ENCODE data around the gene NEXMIF. TPM values are rescaled to one million over a fixed set of nuclear protein-coding genes. Genes with fewer than 3 reads are reported as not detected.

The NEXMIF gene
- polyA plus RNA-seq, 1 of the 3 experiments (the other 2 are of a cell fraction): under 0.01 TPM

DNA sequence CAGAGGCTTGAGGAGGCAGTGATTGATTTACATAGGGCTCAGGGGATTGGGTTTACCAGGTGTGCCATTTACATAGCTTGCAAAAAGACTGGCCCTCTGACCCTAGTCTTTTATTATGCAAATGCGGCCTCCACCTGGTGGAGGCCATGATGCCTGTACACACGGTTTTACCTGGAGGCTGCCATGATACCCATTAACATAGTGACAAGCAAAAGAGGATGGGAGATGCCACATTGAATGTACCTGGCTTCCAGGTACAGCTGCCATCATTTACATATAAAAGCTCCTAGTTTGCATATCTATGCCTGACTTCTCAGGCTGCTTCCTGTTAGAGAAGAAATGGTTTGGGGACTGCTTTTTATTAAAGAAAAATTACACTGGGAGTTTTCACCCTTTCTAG lies 72.0 kb downstream of the NEXMIF start:
- TF ChIP-seq RAD21 (IDR thresholded peaks at IDR 0.05; ENCODE audit: low read length) (no peak), POLR2AphosphoS5 (IDR thresholded peaks at IDR 0.05; ENCODE audit: low read depth, low read length) (no peak), RCOR1 (IDR thresholded peaks at IDR 0.05; ENCODE audit: low read length) (no peak), MXI1 (IDR thresholded peaks at IDR 0.05; ENCODE audit: low read depth, low read length) (no peak), TEAD4 (IDR thresholded peaks at IDR 0.05; ENCODE audit: borderline replicate concordance, insufficient read depth) (no peak), FOXM1 (IDR thresholded peaks at IDR 0.05; ENCODE audit: low read depth) (no peak), CHD2 (IDR thresholded peaks at IDR 0.05; ENCODE audit: low read length, partially characterized antibody) (no peak), PBX3 (IDR thresholded peaks at IDR 0.05) (no peak), NRF1 (IDR thresholded peaks at IDR 0.05; ENCODE audit: low read depth, low read length) (no peak), MAX (IDR thresholded peaks at IDR 0.05; ENCODE audit: low read depth) (no peak), REST (IDR thresholded peaks at IDR 0.05; ENCODE audit: low read depth, low read length) (no peak), FOXJ3 (CRISPR knock-in tag; IDR thresholded peaks at IDR 0.05) (no peak), TAF1 (IDR thresholded peaks at IDR 0.05; ENCODE audit: borderline replicate concordance, low read depth, low read length) (no peak), USF1 (IDR thresholded peaks at IDR 0.05; ENCODE audit: borderline replicate concordance, low read depth) (no peak), GABPA (IDR thresholded peaks at IDR 0.05; ENCODE audit: low read depth) (no peak), JUND (IDR thresholded peaks at IDR 0.05) (no peak)
- TF ChIP-seq, protein P1, sequence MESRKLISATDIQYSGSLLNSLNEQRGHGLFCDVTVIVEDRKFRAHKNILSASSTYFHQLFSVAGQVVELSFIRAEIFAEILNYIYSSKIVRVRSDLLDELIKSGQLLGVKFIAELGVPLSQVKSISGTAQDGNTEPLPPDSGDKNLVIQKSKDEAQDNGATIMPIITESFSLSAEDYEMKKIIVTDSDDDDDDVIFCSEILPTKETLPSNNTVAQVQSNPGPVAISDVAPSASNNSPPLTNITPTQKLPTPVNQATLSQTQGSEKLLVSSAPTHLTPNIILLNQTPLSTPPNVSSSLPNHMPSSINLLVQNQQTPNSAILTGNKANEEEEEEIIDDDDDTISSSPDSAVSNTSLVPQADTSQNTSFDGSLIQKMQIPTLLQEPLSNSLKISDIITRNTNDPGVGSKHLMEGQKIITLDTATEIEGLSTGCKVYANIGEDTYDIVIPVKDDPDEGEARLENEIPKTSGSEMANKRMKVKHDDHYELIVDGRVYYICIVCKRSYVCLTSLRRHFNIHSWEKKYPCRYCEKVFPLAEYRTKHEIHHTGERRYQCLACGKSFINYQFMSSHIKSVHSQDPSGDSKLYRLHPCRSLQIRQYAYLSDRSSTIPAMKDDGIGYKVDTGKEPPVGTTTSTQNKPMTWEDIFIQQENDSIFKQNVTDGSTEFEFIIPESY (IDR thresholded peaks at IDR 0.05; ENCODE audit: borderline replicate concordance, low read depth): no peak
- ChIA-PET CTCF (no interaction called here), POLR2A (no interaction called here)
- Histone ChIP-seq H3K79me2 (ENCODE audit: insufficient read depth) (no peaks in the 10 kb centered on the region), H3K4me2 (no peak overlapping the region), H3K9me3 (peaks cover 10% of the 10 kb centered on the region), H3K9me2 (no peaks in the 10 kb centered on the region), H3K4me1 (ENCODE audit: control insufficient read depth in 1 of 2, insufficient read depth in 2 of 2, low read depth in 1 of 2, low read length in 1 of 2) (no peaks in the 10 kb centered on the region), H3K27me3 (ENCODE audit: insufficient read depth) (no peaks in the 10 kb centered on the region), H3K4me3 (ENCODE audit: low read depth in 2 of 2, low read length in 1 of 2) (no peak overlapping the region), H2AFZ (ENCODE audit: low read depth) (no peak overlapping the region), H3K27ac (ENCODE audit: low read depth in 2 of 2, low read length in 1 of 2) (no peak overlapping the region), H4K20me1 (ENCODE audit: insufficient read depth) (no peaks in the 10 kb centered on the region), H3K36me3 (replicated peaks in 1 of 2; ENCODE audit: control insufficient read depth in 1 of 2, insufficient read depth in 2 of 2, low read length in 1 of 2) (no peaks in the 10 kb centered on the region), H3F3A (replicated peaks; ENCODE audit: insufficient read depth) (no peaks in the 10 kb centered on the region), H3K9ac (no peak overlapping the region)
- no peak for DNase-seq
- WGBS (ENCODE audit: low lambda C conversion rate): 6% methylated on average over 2 of the region's 2 CpGs
